Adrenal gland (tissue), 5 donors: ENCODE data around the gene TMEM163.

ENCODE experiments used
- CTCF ChIP-seq, 6 experiments: fragments of 450-650 bp in 4 of 6; fragments of 200-600 bp in 2 of 6; sonication (generic) in 1 of 6; IDR thresholded peaks; 1 replicate in 5 of 6; 2 replicates in 1 of 6; pipeline versions ENCODE4 v1.5.1 to v1.8.0; 2016 to 2021; ENCODE audit warnings: antibody characterized with exemption in 6 of 6, mild to moderate bottlenecking in 2 of 6, moderate library complexity in 1 of 6
- POLR2A ChIP-seq, 2 donors: fragments of 450-650 bp; IDR thresholded peaks; one replicate each; pipeline ENCODE4 v1.6.1; 2017; ENCODE audit warnings: antibody characterized with exemption in 2 of 2, mild to moderate bottlenecking in 2 of 2, moderate library complexity in 1 of 2
- donor health status: DM: no; HTN: no; CAD: no.

GRCh38 chr2:134669731-134670669 lies 48.8 kb downstream of the TMEM163 start:
- TF ChIP-seq CTCF (IDR thresholded peaks at IDR 0.05) (no peak), POLR2A (IDR thresholded peaks at IDR 0.05) (no peak)
